Naive thymus-derived CD4-positive, alpha-beta T cell (primary cell): ENCODE measurements around the gene DCAF5. TPM values are rescaled to one million over a fixed set of nuclear protein-coding genes. Genes with fewer than 3 reads are reported as not detected.

Source experiments
- ATAC-seq: fragments of 150-1000 bp; cut with Tn5 transposase; 2 replicates; pipeline ENCODE4 v1.10.0; 2021; ENCODE audit warnings: mild to moderate bottlenecking, moderate library complexity
- CTCF ChIA-PET: fragments of 350-600 bp; sonication (Branson Sonifier 250); formaldehyde crosslinking; loops from one replicate; lab custom pipeline; 2021; ENCODE audit warnings: antibody characterized with exemption; lab: Charles Lee
- POLR2A ChIA-PET: fragments of 350-600 bp; sonication (Branson Sonifier 250); formaldehyde crosslinking; loops from one replicate; lab custom pipeline; 2021; ENCODE audit warnings: antibody characterized with exemption, inconsistent platforms; lab: Charles Lee
- DNase-seq, 9 donors: peaks; one replicate each; pipeline versions ENCODE4 v3.0.0 to v3.0.0-alpha.2; 2020 to 2022; ENCODE audit warnings: mixed read lengths in 1 of 9
- H3K27ac ChIP-seq: one replicate; pipeline ENCODE4 v1.7.0; 2013; ENCODE audit warnings: mild to moderate bottlenecking, low read depth, low read length, moderate library complexity
- H3K27me3 ChIP-seq, 2 donors: one replicate each; pipeline ENCODE4 v1.7.0; 2013; ENCODE audit warnings: low read length in 2 of 2, mild to moderate bottlenecking in 2 of 2, moderate library complexity in 2 of 2; ENCODE audit not compliant: control insufficient read depth in 2 of 2, insufficient read depth in 2 of 2
- H3K36me3 ChIP-seq, 3 experiments: 1 replicate in 2 of 3; 2 replicates in 1 of 3; pipeline ENCODE4 v1.7.0; 2013; ENCODE audit warnings: low read length in 3 of 3, mild to moderate bottlenecking in 3 of 3, moderate library complexity in 1 of 3; ENCODE audit not compliant: insufficient read depth in 3 of 3, control insufficient read depth in 2 of 3
- H3K4me1 ChIP-seq, 2 donors: one replicate each; pipeline ENCODE4 v1.7.0; 2013; ENCODE audit warnings: low read length in 2 of 2, mild to moderate bottlenecking in 2 of 2, moderate library complexity in 1 of 2; ENCODE audit not compliant: control insufficient read depth in 2 of 2, insufficient read depth in 2 of 2
- H3K4me3 ChIP-seq: 2 replicates; pipeline ENCODE4 v1.7.0; 2013; ENCODE audit warnings: mild to moderate bottlenecking, low read length
- H3K9me3 ChIP-seq, 3 experiments: 1 replicate in 2 of 3; 2 replicates in 1 of 3; pipeline ENCODE4 v1.7.0; 2013; ENCODE audit warnings: low read length in 3 of 3; ENCODE audit not compliant: control insufficient read depth in 2 of 3
- H3K27ac Mint-ChIP-seq, 9 donors: one replicate each; pipeline ENCODE4 v1.8.0; 2020 to 2022; ENCODE audit warnings: mixed read lengths in 9 of 9, mild to moderate bottlenecking in 8 of 9, moderate library complexity in 5 of 9, inconsistent platforms in 2 of 9
- H3K27me3 Mint-ChIP-seq, 5 donors: one replicate each; pipeline ENCODE4 v1.8.0; 2021 to 2022; ENCODE audit warnings: mixed read lengths in 5 of 5, mild to moderate bottlenecking in 1 of 5
- H3K36me3 Mint-ChIP-seq, 5 donors: one replicate each; pipeline ENCODE4 v1.8.0; 2020 to 2022; ENCODE audit warnings: mixed read lengths in 5 of 5, mild to moderate bottlenecking in 3 of 5, inconsistent platforms in 1 of 5
- H3K4me1 Mint-ChIP-seq, 7 donors: one replicate each; pipeline ENCODE4 v1.8.0; 2020 to 2022; ENCODE audit warnings: mixed read lengths in 7 of 7, mild to moderate bottlenecking in 3 of 7, inconsistent platforms in 1 of 7
- H3K4me3 Mint-ChIP-seq, 10 donors: one replicate each; pipeline ENCODE4 v1.8.0; 2020 to 2022; ENCODE audit warnings: mild to moderate bottlenecking in 10 of 10, mixed read lengths in 10 of 10, moderate library complexity in 6 of 10, inconsistent platforms in 2 of 10
- H3K9me3 Mint-ChIP-seq, 11 donors: one replicate each; pipeline ENCODE4 v1.8.0; 2020 to 2022; ENCODE audit warnings: mixed read lengths in 11 of 11, mild to moderate bottlenecking in 4 of 11, inconsistent platforms in 1 of 11, moderate library complexity in 1 of 11
- intact Hi-C, 2 donors: fragments of 100-400 bp; cut with micrococcal nuclease; formaldehyde crosslinking; loops; one replicate each; pipeline ENCODE4 v1.15.1; 2023
- polyA plus RNA-seq, 2 donors: library from polyadenylated mRNA; unstranded; fragments of 300-500 nt; fragmentation: Illumina TruSeq; gene quantifications; one replicate each; pipeline ENCODE4 v1.2.3, GENCODE V29; 2021
- total RNA-seq, 6 experiments: library from RNA in 5 of 6; stranded (reverse) in 5 of 6; gene quantifications; 1 replicate in 5 of 6; 2 replicates in 1 of 6; pipeline ENCODE4 v1.2.3 and lab custom pipeline; 2021 to 2026

The DCAF5 gene
- total and polyA plus RNA-seq, 7 experiments from 2014 or later: 43.0 to 89.2 (median 70.4) TPM

GRCh38 chr14:69059658-69060623 is 93.0 kb downstream of the DCAF5 start:
- Mint-ChIP-seq H3K9me3 (no peaks in the 10 kb centered on the region), H3K4me3 (no peak overlapping the region), H3K36me3 (peaks cover 8 to 61% (median 21%) of the 10 kb centered on the region in 5 donors), H3K27ac (peak overlapping the region in 4 of 9 donors; percentile 13 to 80 (median 30)), H3K4me1 (peaks cover 6 to 20% (median 14%) of the 10 kb centered on the region in 7 donors), H3K27me3 (no peaks in the 10 kb centered on the region)
- ChIA-PET CTCF (interaction anchor here (0.6 to 1.3 kb wide), 3 partner anchors 149 to 461 kb away, joined by 3 read pairs; no protein-coding TSS in a partner anchor), POLR2A (interaction anchor here (0.6 kb wide), 2 partner anchors 62 to 1624 kb away, joined by 4 read pairs; no protein-coding TSS in a partner anchor)
- no peak overlapping the region for H3K4me3 ChIP-seq
- ATAC-seq (peak; percentile 84), DNase-seq (no peak)
- H3K9me3 ChIP-seq: no peaks in the 10 kb centered on the region
- H3K27ac ChIP-seq: no peak overlapping the region
- H3K4me1 ChIP-seq: no peaks in the 10 kb centered on the region
- peaks cover 5 to 62% (median 14%) of the 10 kb centered on the region in 3 experiments for H3K36me3 ChIP-seq
- H3K27me3 ChIP-seq: no peaks in the 10 kb centered on the region
- intact Hi-C loops: no loop called here

- Histone ChIP-seq H3K36me3 (peaks cover 11 to 73% (median 11%) of the 10 kb centered on the region in 3 experiments), H3K27me3 (no peaks in the 10 kb centered on the region), H3K4me3 (no peak overlapping the region), H3K9me3 (no peaks in the 10 kb centered on the region), H3K27ac (no peak overlapping the region), H3K4me1 (no peaks in the 10 kb centered on the region)
- ChIA-PET CTCF (interaction anchor here (0.7 to 2.6 kb wide), 5 partner anchors 52 to 158 kb away, joined by 3 to 24 read pairs (median 3); no protein-coding TSS in a partner anchor), POLR2A (no interaction called here)
- H3K4me3 Mint-ChIP-seq: no peak overlapping the region
- H3K36me3 Mint-ChIP-seq: peaks cover 7 to 61% (median 24%) of the 10 kb centered on the region in 5 donors
- H3K9me3 Mint-ChIP-seq: no peaks in the 10 kb centered on the region
- peaks cover 16 to 33% (median 25%) of the 10 kb centered on the region in 7 donors for H3K4me1 Mint-ChIP-seq
- H3K27me3 Mint-ChIP-seq: no peaks in the 10 kb centered on the region
- peak in 7 of 9 donors; percentile 8 to 51 (median 27) for DNase-seq
- intact Hi-C loops: loop anchor here in 1 of 2 donors (1.0 kb wide), 1 partner anchor 145 kb away; no protein-coding TSS in a partner anchor
- ATAC-seq: peak; percentile 59
- H3K27ac Mint-ChIP-seq: peak overlapping the region; percentile 3 to 73 (median 32)
These were observed 96.7 kb downstream of the DCAF5 start for GRCh38 chr14:69055999-69056788.

- Histone ChIP-seq H3K27me3 (no peaks in the 10 kb centered on the region), H3K36me3 (peaks cover 9 to 65% (median 11%) of the 10 kb centered on the region in 3 experiments), H3K27ac (no peak overlapping the region), H3K9me3 (no peaks in the 10 kb centered on the region), H3K4me3 (no peak overlapping the region), H3K4me1 (no peaks in the 10 kb centered on the region)
- H3K4me3 Mint-ChIP-seq: no peak overlapping the region
- no peak for DNase-seq
- H3K9me3 Mint-ChIP-seq: no peaks in the 10 kb centered on the region
- H3K27me3 Mint-ChIP-seq: no peaks in the 10 kb centered on the region
- intact Hi-C loops: no loop called here
- POLR2A ChIA-PET: no interaction called here
- CTCF ChIA-PET: interaction anchor here (0.6 to 1.2 kb wide), 2 partner anchors 12 to 135 kb away, joined by 3 read pairs; no protein-coding TSS in a partner anchor
- peaks cover 16 to 44% (median 25%) of the 10 kb centered on the region in 7 donors for H3K4me1 Mint-ChIP-seq
- peaks cover 7 to 58% (median 24%) of the 10 kb centered on the region in 5 donors for H3K36me3 Mint-ChIP-seq
- H3K27ac Mint-ChIP-seq: peak overlapping the region in 1 of 9 donors; percentile 43
- ATAC-seq: no peak
These were observed 97.8 kb downstream of the DCAF5 start for GRCh38 chr14:69055125-69055524.

- no peaks in the 10 kb centered on the region for H3K9me3 ChIP-seq
- no peaks in the 10 kb centered on the region for H3K4me1 ChIP-seq
- Mint-ChIP-seq H3K36me3 (peaks cover 4 to 48% (median 20%) of the 10 kb centered on the region in 5 donors), H3K9me3 (no peaks in the 10 kb centered on the region), H3K4me3 (no peak overlapping the region), H3K4me1 (peaks cover 16 to 48% (median 24%) of the 10 kb centered on the region in 7 donors), H3K27ac (peak overlapping the region in 1 of 9 donors; percentile 21), H3K27me3 (no peaks in the 10 kb centered on the region)
- H3K36me3 ChIP-seq: peaks cover 9 to 54% (median 11%) of the 10 kb centered on the region in 3 experiments
- H3K27me3 ChIP-seq: no peaks in the 10 kb centered on the region
- no peak overlapping the region for H3K4me3 ChIP-seq
- H3K27ac ChIP-seq: no peak overlapping the region
- CTCF ChIA-PET: interaction anchor here (0.6 to 1.7 kb wide), 3 partner anchors 53 to 143 kb away, joined by 3 to 4 read pairs (median 3); no protein-coding TSS in a partner anchor
- DNase-seq (no peak), ATAC-seq (no peak)
- POLR2A ChIA-PET: no interaction called here
- intact Hi-C loops: no loop called here
These were observed 98.9 kb downstream of the DCAF5 start for GRCh38 chr14:69054030-69054429.

GRCh38 chr14:69052181-69052601 is 100.7 kb downstream of the DCAF5 start:
- H3K4me3 ChIP-seq: no peak overlapping the region
- H3K4me1 ChIP-seq: no peaks in the 10 kb centered on the region
- H3K27me3 Mint-ChIP-seq: no peaks in the 10 kb centered on the region
- CTCF ChIA-PET: interaction anchor here (1.2 to 1.7 kb wide), 2 partner anchors 55 to 141 kb away, joined by 4 read pairs; no protein-coding TSS in a partner anchor
- peak overlapping the region in 7 of 9 donors; percentile 44 to 87 (median 67) for H3K27ac Mint-ChIP-seq
- H3K9me3 Mint-ChIP-seq: no peaks in the 10 kb centered on the region
- H3K4me1 Mint-ChIP-seq: peaks cover 6 to 43% (median 23%) of the 10 kb centered on the region in 7 donors
- POLR2A ChIA-PET: no interaction called here
- peaks cover 9 to 52% (median 11%) of the 10 kb centered on the region in 3 experiments for H3K36me3 ChIP-seq
- no peak overlapping the region for H3K27ac ChIP-seq
- DNase-seq: no peak
- intact Hi-C loops: no loop called here
- peaks cover 4 to 38% (median 20%) of the 10 kb centered on the region in 5 donors for H3K36me3 Mint-ChIP-seq
- no peaks in the 10 kb centered on the region for H3K9me3 ChIP-seq
- H3K4me3 Mint-ChIP-seq: no peak overlapping the region
- ATAC-seq: peak; percentile 14
- no peaks in the 10 kb centered on the region for H3K27me3 ChIP-seq
